Measurements from ENCODE around the gene SMIM14. TPM values are rescaled to one million over a fixed set of nuclear protein-coding genes. Genes with fewer than 3 reads are reported as not detected.
"Not testable (repeated sequence)": the region's sequence is repeated elsewhere in the genome, so short reads cannot be mapped to it uniquely, and the experiment has no call there.

SMIM14 gene
- total and polyA plus RNA-seq, 2 experiments from 2014 or later: 98.6 to 124 TPM

- Histone ChIP-seq H3K4me3 (no peak overlapping the region), H3K27me3 (no peaks in the 10 kb centered on the region), H4K20me1 (ENCODE audit: insufficient read depth, poor library complexity, severe bottlenecking) (peaks cover 38% of the 10 kb centered on the region), H3K79me2 (peaks cover 98% of the 10 kb centered on the region), H3K9me3 (ENCODE audit: low read depth) (no peaks in the 10 kb centered on the region), H2AFZ (no peak overlapping the region), H3K27ac (peak overlapping the region; percentile 12), H3K9me2 (replicated peaks; ENCODE audit: insufficient read depth) (no peaks in the 10 kb centered on the region), H3K36me3 (replicated peaks; ENCODE audit: insufficient read depth, low read depth) (peaks cover 6% of the 10 kb centered on the region), H3K4me2 (peak overlapping the region; percentile 51), H3K4me1 (ENCODE audit: insufficient read depth) (peaks cover 29% of the 10 kb centered on the region)
- WGBS (ENCODE audit: low lambda C conversion rate, missing lambda C conversion rate): 70% methylated on average over 5 of the region's 5 CpGs
- DNase-seq (ENCODE audit: low spot score): no peak
- no peak for TF ChIP-seq EZH2 (IDR thresholded peaks at IDR 0.05; ENCODE audit: borderline replicate concordance)
- no peak for TF ChIP-seq EZH2phosphoT487 (IDR thresholded peaks at IDR 0.05; ENCODE audit: low read depth, severe bottlenecking, unreplicated experiment)
Measured at GRCh38 chr4:39521253-39521919, 117.3 kb downstream of the SMIM14 start.

DNA sequence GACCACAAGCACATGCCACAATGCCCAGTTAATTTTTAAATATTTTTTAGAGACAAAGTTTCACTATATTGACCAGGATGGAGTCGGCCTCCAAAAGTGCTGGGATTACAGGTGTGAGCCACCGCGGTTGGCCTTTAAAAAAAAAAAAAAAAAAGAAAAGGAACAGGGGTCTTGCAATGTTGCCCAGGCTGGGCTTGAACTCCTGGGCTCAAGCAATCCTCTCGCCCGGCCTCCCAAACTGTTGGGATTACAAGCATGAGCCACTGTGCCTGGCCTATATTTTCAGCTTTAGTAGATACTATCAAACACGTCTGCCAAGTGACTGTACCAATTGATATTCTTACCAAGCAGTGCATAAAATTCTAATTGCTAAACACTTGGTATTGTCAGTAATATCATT lies 120.2 kb downstream of the SMIM14 start:
- 96% methylated on average over 6 of the region's 6 CpGs for WGBS (ENCODE audit: low lambda C conversion rate, missing lambda C conversion rate)
- no peak for TF ChIP-seq EZH2phosphoT487 (IDR thresholded peaks at IDR 0.05; ENCODE audit: low read depth, severe bottlenecking, unreplicated experiment)
- no peak for TF ChIP-seq EZH2 (IDR thresholded peaks at IDR 0.05; ENCODE audit: borderline replicate concordance)
- TF ChIP-seq, protein P1, sequence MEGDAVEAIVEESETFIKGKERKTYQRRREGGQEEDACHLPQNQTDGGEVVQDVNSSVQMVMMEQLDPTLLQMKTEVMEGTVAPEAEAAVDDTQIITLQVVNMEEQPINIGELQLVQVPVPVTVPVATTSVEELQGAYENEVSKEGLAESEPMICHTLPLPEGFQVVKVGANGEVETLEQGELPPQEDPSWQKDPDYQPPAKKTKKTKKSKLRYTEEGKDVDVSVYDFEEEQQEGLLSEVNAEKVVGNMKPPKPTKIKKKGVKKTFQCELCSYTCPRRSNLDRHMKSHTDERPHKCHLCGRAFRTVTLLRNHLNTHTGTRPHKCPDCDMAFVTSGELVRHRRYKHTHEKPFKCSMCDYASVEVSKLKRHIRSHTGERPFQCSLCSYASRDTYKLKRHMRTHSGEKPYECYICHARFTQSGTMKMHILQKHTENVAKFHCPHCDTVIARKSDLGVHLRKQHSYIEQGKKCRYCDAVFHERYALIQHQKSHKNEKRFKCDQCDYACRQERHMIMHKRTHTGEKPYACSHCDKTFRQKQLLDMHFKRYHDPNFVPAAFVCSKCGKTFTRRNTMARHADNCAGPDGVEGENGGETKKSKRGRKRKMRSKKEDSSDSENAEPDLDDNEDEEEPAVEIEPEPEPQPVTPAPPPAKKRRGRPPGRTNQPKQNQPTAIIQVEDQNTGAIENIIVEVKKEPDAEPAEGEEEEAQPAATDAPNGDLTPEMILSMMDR (IDR thresholded peaks at IDR 0.05; ENCODE audit: poor library complexity): no peak
- no peaks in the 10 kb centered on the region for H3K9me2 ChIP-seq (replicated peaks; ENCODE audit: insufficient read depth)
- peaks cover 6% of the 10 kb centered on the region for H3K36me3 ChIP-seq (replicated peaks; ENCODE audit: insufficient read depth, low read depth)
- no peak overlapping the region for H3K4me2 ChIP-seq
- no peaks in the 10 kb centered on the region for H3K27me3 ChIP-seq
- DNase-seq (ENCODE audit: low spot score): no peak
- peaks cover 24% of the 10 kb centered on the region for H3K4me1 ChIP-seq (ENCODE audit: insufficient read depth)
- H3K27ac ChIP-seq: no peak overlapping the region
- no peak overlapping the region for H2AFZ ChIP-seq
- H4K20me1 ChIP-seq (ENCODE audit: insufficient read depth, poor library complexity, severe bottlenecking): peaks cover 23% of the 10 kb centered on the region
- no peaks in the 10 kb centered on the region for H3K9me3 ChIP-seq (ENCODE audit: low read depth)
- H3K79me2 ChIP-seq: peaks cover 91% of the 10 kb centered on the region
- no peak overlapping the region for H3K4me3 ChIP-seq

- H2AFZ ChIP-seq: no peak overlapping the region
- H4K20me1 ChIP-seq (ENCODE audit: insufficient read depth, poor library complexity, severe bottlenecking): peaks cover 6% of the 10 kb centered on the region
- no peaks in the 10 kb centered on the region for H3K27me3 ChIP-seq
- peaks cover 6% of the 10 kb centered on the region for H3K36me3 ChIP-seq (replicated peaks; ENCODE audit: insufficient read depth, low read depth)
- H3K4me1 ChIP-seq (ENCODE audit: insufficient read depth): peaks cover 8% of the 10 kb centered on the region
- peaks cover 90% of the 10 kb centered on the region for H3K79me2 ChIP-seq
- no peak overlapping the region for H3K4me2 ChIP-seq
- no peak for DNase-seq (ENCODE audit: low spot score)
- H3K9me3 ChIP-seq (ENCODE audit: low read depth): no peaks in the 10 kb centered on the region
- no peak for TF ChIP-seq EZH2 (IDR thresholded peaks at IDR 0.05; ENCODE audit: borderline replicate concordance)
- TF ChIP-seq, protein P1 (IDR thresholded peaks at IDR 0.05; ENCODE audit: poor library complexity): no peak
- TF ChIP-seq EZH2phosphoT487 (IDR thresholded peaks at IDR 0.05; ENCODE audit: low read depth, severe bottlenecking, unreplicated experiment): no peak
- WGBS (ENCODE audit: low lambda C conversion rate, missing lambda C conversion rate): 95% methylated on average over 2 of the region's 2 CpGs
- H3K4me3 ChIP-seq: no peak overlapping the region
- peak overlapping the region; percentile 46 for H3K27ac ChIP-seq
- H3K9me2 ChIP-seq (replicated peaks; ENCODE audit: insufficient read depth): no peaks in the 10 kb centered on the region
Measured at GRCh38 chr4:39516407-39516966, 122.2 kb downstream of the SMIM14 start.

GRCh38 chr4:39515669-39516401 lies 122.8 kb downstream of the SMIM14 start:
- H3K9me3 ChIP-seq (ENCODE audit: low read depth); H3K27me3 ChIP-seq; H3K36me3 ChIP-seq (replicated peaks; ENCODE audit: insufficient read depth, low read depth); H3K4me3 ChIP-seq; H3K4me2 ChIP-seq; H3K9me2 ChIP-seq (replicated peaks; ENCODE audit: insufficient read depth); DNase-seq (ENCODE audit: low spot score); H2AFZ ChIP-seq; H4K20me1 ChIP-seq (ENCODE audit: insufficient read depth, poor library complexity, severe bottlenecking); H3K4me1 ChIP-seq (ENCODE audit: insufficient read depth): not testable (repeated sequence)
- Histone ChIP-seq H3K27ac (peak overlapping the region; percentile 46), H3K79me2 (peaks cover 86% of the 10 kb centered on the region)
- 97% methylated on average over 14 of the region's 14 CpGs for WGBS (ENCODE audit: low lambda C conversion rate, missing lambda C conversion rate)

Data from hepatocyte (in vitro differentiated cells).